ENCODE measurements around the gene ZNF331.
"Not testable (repeated sequence)": the region's sequence is repeated elsewhere in the genome, so short reads cannot be mapped to it uniquely, and the experiment has no call there.

The ZNF331 gene

GRCh38 chr19:53507523-53508442 is 30.2 kb upstream of the ZNF331 start:
- no peak overlapping the region for H3K4me3 ChIP-seq (ENCODE audit: low read length)
- DNase-seq (ENCODE audit: low read depth) = no peak
- TF ChIP-seq, protein P1, sequence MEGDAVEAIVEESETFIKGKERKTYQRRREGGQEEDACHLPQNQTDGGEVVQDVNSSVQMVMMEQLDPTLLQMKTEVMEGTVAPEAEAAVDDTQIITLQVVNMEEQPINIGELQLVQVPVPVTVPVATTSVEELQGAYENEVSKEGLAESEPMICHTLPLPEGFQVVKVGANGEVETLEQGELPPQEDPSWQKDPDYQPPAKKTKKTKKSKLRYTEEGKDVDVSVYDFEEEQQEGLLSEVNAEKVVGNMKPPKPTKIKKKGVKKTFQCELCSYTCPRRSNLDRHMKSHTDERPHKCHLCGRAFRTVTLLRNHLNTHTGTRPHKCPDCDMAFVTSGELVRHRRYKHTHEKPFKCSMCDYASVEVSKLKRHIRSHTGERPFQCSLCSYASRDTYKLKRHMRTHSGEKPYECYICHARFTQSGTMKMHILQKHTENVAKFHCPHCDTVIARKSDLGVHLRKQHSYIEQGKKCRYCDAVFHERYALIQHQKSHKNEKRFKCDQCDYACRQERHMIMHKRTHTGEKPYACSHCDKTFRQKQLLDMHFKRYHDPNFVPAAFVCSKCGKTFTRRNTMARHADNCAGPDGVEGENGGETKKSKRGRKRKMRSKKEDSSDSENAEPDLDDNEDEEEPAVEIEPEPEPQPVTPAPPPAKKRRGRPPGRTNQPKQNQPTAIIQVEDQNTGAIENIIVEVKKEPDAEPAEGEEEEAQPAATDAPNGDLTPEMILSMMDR (IDR thresholded peaks at IDR 0.05; ENCODE audit: insufficient read depth, low read depth, low read length, missing control alignments) = no peak

- H3K4me3 ChIP-seq (ENCODE audit: low read length) = no peak overlapping the region
- TF ChIP-seq, protein P1 (IDR thresholded peaks at IDR 0.05; ENCODE audit: insufficient read depth, low read depth, low read length, missing control alignments) = no peak
- no peak for DNase-seq (ENCODE audit: low read depth)
Observed at GRCh38 chr19:53509443-53509842, 28.5 kb upstream of the ZNF331 start.

DNA sequence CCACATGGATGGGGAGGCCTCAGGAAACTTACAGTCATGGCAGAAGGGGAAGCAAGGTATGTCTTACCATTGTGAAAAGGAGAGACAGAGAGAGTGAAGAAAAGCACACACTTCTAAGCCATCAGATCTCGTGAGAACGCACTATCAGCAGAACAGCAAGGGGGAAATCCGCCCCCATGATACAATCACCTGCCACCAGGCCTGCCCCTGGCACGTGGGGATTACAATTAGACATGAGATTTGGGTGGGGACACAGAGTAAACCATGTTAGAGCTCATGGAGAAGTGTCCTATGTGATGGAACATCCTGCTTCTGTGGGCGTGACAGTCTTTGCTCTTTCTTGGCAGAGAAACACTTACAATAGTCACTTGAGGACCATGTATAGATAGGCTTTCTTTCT is 28.1 kb upstream of the ZNF331 start:
- H3K4me3 ChIP-seq (ENCODE audit: low read length) = no peak overlapping the region
- DNase-seq (ENCODE audit: low read depth) = no peak
- TF ChIP-seq, protein P1 (IDR thresholded peaks at IDR 0.05; ENCODE audit: insufficient read depth, low read depth, low read length, missing control alignments) = no peak

GRCh38 chr19:53511357-53511756 is 26.6 kb upstream of the ZNF331 start:
- H3K4me3 ChIP-seq (ENCODE audit: low read length) = no peak overlapping the region
- TF ChIP-seq, protein P1 (IDR thresholded peaks at IDR 0.05; ENCODE audit: insufficient read depth, low read depth, low read length, missing control alignments) = no peak
- no peak for DNase-seq (ENCODE audit: low read depth)

DNA sequence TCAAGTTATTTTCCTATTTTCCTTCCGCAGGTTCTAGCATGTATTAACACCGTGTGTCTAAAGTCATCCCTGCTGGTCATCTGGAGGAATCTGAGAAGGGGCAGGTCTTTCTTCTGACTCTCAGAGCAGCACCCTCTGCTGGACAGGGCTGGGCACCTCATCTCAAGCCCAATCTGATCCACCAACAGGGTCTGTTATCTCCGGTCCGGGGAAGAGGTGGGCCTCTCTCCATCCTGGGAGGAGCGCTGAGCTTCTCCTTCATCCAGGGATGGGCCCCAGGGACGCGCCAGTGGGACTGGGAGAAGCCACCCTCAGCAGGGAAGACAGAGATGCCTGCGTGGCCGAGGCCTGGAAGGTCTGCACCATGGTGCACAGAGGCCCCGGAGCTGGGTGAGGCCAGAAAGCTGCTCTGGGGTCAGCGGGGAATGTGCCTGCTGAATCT is 26.0 kb upstream of the ZNF331 start:
- TF ChIP-seq, protein P1 (IDR thresholded peaks at IDR 0.05; ENCODE audit: insufficient read depth, low read depth, low read length, missing control alignments) = peak; percentile 43
- DNase-seq (ENCODE audit: low read depth) = peak; percentile 68
- no peak overlapping the region for H3K4me3 ChIP-seq (ENCODE audit: low read length)

DNA sequence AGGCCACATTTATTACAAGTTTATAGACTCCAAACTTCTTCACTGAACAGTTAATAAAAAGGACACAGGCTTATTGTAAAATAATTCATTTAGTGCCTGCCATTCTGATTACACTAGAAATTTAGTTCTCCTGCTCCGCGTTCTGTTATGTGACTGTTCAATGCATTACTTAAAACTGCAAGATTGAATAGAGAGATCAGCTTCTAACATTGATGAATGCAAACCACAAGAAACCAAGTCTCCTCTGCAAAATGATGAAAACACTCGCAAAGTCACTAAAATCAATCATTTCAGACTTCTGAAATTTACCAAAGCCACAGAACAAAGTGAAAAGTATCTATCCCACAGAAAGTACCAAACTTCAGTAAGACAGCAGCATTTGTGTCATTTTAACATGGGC is 22.9 kb upstream of the ZNF331 start:
- not testable (repeated sequence) for DNase-seq (ENCODE audit: low read depth); H3K4me3 ChIP-seq (ENCODE audit: low read length)

DNA sequence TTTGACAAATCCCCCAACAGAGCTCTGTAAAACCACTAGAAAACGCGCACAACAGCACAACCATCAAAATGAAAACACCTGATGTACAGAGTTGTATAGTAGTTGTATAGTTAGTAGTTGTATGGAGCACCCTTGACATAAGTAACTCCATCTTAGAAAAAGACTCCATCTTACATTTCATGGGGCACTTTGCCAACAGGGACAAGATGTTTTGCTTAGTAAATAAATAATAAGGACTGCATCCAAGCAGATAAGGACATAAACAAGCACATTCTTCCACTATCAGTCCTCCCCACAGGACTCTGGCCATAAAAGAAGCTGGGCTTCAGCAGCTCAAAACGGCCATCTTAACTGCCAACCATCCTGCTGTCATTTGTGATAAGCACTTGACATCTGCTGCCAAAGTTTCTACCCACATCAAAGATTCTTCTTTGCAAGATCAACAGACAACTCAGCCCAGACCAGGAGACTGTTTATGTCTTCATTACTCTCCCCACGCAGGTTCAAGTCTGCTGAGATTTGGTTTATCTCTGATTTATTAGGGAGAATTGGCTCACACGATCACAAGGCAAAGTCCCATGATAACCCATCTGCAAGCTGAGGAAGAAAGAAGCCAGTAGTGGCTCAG is 20.7 kb upstream of the ZNF331 start:
- H3K4me3 ChIP-seq (ENCODE audit: low read length) = no peak overlapping the region
- DNase-seq (ENCODE audit: low read depth) = no peak
- TF ChIP-seq, protein P1 (IDR thresholded peaks at IDR 0.05; ENCODE audit: insufficient read depth, low read depth, low read length, missing control alignments) = no peak

All from epithelial cell of esophagus (primary cell).